ENCODE results near the gene PLEKHB1. TPM values are rescaled to one million over a fixed set of nuclear protein-coding genes. Genes with fewer than 3 reads are reported as not detected.

The PLEKHB1 gene
- total RNA-seq, 1 donor = 1.1 TPM

DNA sequence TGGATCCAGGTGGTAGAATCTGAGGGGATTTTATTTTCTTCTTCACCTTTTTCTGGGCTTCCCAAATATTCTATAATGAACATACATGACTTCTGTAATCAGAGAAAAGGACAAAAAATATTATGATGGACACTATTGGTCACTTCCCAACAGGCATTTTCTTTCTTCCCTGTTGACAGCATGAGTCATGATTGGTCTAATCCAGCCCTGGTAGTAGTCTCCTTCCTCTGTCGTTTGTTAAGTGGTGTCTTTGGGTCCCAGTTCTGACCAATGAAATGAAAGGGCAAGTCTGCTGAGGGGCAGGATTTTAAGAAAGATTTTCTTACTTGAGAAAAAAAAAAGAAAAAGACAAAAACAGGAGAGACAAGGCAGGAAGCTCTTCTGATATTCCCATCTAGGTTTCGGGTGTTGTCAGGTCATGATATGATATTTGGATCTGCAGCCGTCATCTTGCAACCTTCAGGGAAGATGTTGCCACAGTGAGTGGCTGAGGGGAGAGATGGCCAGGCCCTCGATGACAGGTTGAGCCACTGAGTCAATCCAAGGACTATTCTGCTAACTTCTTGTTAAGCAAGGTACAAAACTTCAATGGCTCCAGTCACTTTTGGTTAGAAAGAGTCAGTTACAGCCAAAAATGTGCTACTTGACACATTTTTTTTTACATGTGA lies 23.3 kb upstream of the PLEKHB1 start:
- TF ChIP-seq, protein P1, sequence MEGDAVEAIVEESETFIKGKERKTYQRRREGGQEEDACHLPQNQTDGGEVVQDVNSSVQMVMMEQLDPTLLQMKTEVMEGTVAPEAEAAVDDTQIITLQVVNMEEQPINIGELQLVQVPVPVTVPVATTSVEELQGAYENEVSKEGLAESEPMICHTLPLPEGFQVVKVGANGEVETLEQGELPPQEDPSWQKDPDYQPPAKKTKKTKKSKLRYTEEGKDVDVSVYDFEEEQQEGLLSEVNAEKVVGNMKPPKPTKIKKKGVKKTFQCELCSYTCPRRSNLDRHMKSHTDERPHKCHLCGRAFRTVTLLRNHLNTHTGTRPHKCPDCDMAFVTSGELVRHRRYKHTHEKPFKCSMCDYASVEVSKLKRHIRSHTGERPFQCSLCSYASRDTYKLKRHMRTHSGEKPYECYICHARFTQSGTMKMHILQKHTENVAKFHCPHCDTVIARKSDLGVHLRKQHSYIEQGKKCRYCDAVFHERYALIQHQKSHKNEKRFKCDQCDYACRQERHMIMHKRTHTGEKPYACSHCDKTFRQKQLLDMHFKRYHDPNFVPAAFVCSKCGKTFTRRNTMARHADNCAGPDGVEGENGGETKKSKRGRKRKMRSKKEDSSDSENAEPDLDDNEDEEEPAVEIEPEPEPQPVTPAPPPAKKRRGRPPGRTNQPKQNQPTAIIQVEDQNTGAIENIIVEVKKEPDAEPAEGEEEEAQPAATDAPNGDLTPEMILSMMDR (IDR thresholded peaks at IDR 0.05; ENCODE audit: insufficient read depth, low read length) = no peak

DNA sequence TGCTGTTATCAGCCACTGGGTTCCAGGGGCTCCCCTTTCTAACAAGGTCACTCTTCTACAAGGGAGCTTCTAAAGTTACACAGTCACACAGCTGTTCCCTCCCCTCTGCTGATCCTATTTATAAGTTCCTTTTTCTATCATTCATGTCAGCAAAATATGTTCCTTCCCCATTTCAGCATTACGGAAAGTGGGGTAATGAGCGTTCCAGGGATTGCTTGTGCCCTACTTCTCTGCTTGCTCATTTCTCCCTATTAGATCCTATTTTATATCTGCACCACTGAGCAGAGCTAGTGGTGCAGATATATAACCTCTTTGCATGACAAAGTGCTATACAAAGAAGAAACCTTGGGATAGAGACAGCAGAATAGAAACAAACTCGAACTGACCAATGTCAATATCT lies 22.7 kb upstream of the PLEKHB1 start:
- DNase-seq (ENCODE audit: low read depth) = no peak
- TF ChIP-seq, protein P1 (IDR thresholded peaks at IDR 0.05; ENCODE audit: insufficient read depth, low read length) = no peak

More for the DNA sequence above, 23.3 kb upstream of the PLEKHB1 start:
- no peak overlapping the region for H3K4me3 ChIP-seq (ENCODE audit: low read depth, low read length)
- no peak for DNase-seq (ENCODE audit: low read depth)

DNA sequence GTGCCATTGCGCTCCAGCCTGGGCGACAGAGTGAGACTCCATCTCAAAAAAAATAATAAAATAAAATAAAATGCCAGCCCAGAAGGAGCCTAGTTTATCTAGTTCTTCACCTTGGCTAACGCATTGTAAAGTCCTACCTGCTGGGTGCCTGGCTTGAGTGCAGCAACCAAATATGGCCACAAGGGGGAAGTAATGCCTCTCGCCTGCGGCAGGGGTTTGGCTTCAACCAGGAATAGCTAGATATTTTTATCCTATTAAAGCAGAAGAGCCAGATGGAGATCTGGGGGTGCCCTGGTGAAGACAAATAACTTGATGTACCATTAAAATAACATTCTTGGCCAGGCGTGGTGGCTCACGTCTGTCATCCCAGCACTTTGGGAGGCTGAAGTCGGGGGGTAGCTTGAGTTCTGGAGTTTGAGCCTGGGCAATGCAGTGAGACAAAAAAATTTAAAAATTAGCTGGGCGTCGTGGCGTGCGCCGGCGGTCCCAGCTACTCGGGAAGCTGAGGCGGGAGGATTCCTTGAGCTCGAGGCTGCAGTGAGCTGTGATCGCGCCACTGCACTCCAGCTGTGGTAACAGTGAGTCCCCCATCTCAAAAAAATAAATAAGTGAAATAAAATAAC lies 20.6 kb upstream of the PLEKHB1 start:
- peak overlapping the region; percentile 50 for H3K4me3 ChIP-seq (ENCODE audit: low read depth, low read length)
- TF ChIP-seq, protein P1 (IDR thresholded peaks at IDR 0.05; ENCODE audit: insufficient read depth, low read length) = peak; percentile 98

More for the DNA sequence above, 22.7 kb upstream of the PLEKHB1 start:
- no peak overlapping the region for H3K4me3 ChIP-seq (ENCODE audit: low read depth, low read length)

DNA sequence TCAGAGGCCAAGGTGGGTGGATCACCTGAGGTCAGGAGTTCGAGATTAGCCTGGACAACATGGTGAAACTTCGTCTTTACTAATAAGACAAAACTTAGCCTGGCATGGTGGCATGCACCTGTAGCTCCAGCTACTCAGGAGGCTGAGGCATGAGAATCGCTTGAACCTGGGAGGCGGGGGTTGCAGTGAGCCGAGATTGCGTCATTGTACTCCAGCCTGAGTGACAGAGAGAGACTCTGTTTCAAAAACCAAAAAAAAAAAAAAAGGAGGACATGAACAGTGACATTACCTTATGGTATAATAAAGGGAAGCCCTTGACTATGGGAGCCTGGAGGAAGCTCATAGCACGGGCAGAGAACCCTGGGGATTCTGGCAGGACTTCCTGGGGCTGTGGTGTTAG lies 16.5 kb upstream of the PLEKHB1 start:
- TF ChIP-seq, protein P1 (IDR thresholded peaks at IDR 0.05; ENCODE audit: insufficient read depth, low read length) = no peak
- no peak for DNase-seq (ENCODE audit: low read depth)
- no peak overlapping the region for H3K4me3 ChIP-seq (ENCODE audit: low read depth, low read length)

More for the DNA sequence above, 20.6 kb upstream of the PLEKHB1 start:
- peak; percentile 73 for DNase-seq (ENCODE audit: low read depth)

DNA sequence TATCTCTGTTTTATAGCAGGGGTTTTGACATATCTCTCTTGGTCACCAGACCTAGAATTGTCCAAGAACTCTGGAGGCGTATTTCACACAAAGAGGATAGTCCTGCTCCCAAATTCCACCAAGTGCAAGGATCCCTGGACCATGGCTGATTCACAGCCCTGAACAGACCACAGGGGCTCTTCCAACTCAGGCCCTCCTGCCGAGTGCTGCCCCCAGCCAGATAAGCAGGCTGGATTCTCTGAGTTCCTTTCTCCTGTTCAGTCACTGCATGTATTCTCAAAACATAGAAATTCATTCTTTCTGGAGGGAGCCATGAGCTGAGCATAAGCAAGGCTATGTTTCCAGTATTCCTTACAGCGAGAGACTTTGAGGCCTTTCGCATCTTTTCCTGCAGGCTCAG lies 13.4 kb upstream of the PLEKHB1 start:
- TF ChIP-seq, protein P1 (IDR thresholded peaks at IDR 0.05; ENCODE audit: insufficient read depth, low read length) = no peak
- no peak overlapping the region for H3K4me3 ChIP-seq (ENCODE audit: low read depth, low read length)
- DNase-seq (ENCODE audit: low read depth) = no peak

DNA sequence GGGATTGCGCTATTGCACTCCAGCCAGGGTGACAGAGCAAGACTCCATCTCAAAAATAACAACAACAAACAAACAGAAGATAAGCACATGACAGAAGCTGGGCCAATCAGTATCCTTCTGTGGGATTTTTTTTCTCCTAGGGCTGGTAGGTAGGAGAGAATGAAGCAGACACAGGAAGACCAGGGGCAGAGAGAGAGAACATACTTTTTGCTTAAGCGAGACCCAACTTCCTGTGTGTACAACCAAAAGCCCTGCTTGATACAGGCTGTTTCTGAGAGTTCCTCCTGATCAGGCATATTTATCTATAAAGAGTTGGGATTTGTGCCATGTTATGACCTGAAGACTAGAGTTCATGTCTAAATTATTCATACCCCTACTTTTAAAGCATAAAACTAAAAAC lies 12.4 kb upstream of the PLEKHB1 start:
- no peak for DNase-seq (ENCODE audit: low read depth)
- H3K4me3 ChIP-seq (ENCODE audit: low read depth, low read length) = no peak overlapping the region
- TF ChIP-seq, protein P1 (IDR thresholded peaks at IDR 0.05; ENCODE audit: insufficient read depth, low read length) = no peak

Measured in fibroblast of the aortic adventitia (primary cell).